NCI-H82 treated with DMSO at 0.1 percent for 48 hours (cell line): ENCODE measurements around the gene ICOSLG.
"Not testable (repeated sequence)": the region's sequence is repeated elsewhere in the genome, so short reads cannot be mapped to it uniquely, and the experiment has no call there.

ENCODE experiments used
- DNase-seq: peaks from one replicate; lab custom pipeline; 2025; ENCODE audit not compliant: unreplicated experiment; lab: John Stamatoyannopoulos, UW

The ICOSLG gene

DNA sequence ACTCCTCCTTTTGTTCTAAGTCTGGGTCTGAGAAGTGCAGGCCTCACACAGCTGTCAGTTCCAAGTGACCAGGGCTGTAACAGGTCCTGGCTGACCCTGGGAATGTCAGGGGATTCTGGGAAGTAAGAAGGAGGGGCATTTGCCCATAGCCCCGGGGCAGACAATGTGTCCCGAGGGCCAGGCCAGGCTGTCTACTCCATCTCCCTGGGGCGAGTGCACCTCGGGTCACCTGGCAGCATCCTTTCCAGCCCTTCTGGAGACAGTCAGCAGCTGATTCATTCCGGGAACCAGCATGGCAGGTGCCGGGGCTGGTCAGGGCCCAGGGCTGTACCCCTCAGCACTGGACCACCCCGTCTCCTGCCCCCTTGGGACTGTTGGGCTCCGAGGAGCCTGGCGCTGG, 13.1 kb downstream of the ICOSLG start:
- DNase-seq, result not testable (repeated sequence)

DNA sequence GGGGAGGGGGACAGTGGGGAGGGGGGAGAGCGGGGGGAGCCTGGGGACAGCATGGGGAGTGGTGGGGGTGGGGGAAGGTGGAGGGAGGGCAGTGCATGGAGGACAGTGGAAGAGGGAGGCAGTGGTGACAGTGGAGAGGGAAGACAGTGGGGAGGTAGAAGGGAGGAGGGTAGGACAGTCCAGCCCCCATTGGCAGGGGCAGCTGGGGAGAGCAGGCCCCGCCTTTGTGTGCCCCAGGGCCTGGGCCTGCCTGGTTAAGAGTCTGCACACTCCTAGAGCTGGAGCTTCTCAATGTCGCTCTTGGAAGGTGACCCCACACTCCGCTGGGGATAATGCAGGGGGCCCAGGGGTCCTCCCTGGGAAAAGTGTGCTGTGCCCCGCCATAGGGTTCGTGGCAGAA, 15.1 kb downstream of the ICOSLG start:
- not testable (repeated sequence) for DNase-seq

DNA sequence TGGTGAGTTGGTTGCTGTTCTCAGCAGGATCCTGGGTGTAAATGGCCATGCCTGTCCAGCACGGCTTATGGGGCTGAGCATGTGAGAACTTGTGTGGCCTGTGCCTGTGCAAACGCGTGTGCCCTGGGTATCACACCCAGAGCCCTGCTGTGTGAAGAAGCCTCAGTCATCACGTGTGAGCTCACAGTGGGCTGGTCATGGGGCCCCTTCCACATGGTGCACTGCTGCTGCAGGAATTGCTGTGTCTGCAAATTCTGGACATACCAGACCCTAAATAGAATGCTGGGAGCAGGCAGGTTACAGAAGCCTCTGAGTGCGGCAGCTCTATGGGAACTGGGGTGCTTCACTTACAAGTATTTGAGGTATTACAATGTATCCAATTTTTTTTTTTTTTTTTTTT, 17.4 kb downstream of the ICOSLG start:
- not testable (repeated sequence) for DNase-seq

DNA sequence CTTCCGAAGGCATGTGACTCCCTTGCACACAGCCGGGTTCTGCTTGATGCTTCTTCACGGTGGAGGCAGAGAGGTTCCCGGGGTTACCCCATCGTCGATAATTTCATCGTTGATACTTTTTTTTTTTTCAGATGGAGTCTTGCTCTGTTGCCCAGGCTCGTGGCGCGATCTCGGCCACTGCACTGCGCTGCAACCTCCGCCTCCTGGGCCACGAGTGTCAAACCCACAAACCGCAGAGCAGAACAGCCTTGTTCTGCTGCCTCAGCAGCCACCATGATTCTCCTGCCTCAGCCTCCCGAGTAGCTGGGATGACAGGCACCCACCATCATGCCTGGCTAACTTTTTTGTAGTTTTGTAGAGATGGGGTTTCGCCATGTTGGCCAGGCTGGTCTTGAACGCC, 20.1 kb downstream of the ICOSLG start:
- DNase-seq, result not testable (repeated sequence)

DNA sequence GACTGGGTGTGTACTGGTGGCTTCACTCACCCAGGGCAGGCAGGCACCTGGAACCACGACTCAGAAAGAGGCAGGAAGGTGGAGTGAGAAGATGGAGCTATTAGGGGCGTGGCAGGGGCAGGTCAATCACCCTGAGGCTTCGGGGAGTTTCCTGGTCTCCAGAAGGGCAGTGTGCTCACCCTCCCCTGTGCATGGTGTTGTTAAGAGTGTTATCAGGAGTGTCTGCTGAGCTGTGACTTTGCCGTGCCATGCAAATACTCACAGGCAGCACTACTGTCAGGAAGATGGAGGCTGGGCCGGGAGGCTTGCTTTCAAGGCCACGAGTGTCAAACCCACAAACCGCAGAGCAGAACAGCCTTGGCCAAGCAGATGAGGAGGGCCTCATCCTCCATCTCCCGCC, 22.3 kb downstream of the ICOSLG start:
- DNase-seq, result not testable (repeated sequence)

DNA sequence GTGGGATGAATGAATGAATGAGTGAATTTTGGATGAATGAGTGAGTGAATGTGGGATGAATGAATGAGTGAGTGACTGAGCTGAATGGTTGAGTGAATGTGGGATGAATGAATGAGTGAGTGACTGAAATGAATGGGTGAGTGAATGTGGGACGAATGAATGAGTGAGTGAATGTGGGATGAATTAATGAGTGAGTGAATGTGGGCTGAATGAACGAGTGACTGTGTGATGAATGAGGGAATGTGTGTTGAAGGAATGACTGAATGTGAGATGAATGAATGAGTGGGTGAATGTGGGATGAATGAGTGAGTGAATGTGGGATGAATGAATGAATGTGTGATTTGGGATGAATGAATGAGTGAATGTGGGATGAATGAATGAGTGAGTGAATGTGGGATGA, 28.8 kb downstream of the ICOSLG start:
- DNase-seq, result not testable (repeated sequence)

DNA sequence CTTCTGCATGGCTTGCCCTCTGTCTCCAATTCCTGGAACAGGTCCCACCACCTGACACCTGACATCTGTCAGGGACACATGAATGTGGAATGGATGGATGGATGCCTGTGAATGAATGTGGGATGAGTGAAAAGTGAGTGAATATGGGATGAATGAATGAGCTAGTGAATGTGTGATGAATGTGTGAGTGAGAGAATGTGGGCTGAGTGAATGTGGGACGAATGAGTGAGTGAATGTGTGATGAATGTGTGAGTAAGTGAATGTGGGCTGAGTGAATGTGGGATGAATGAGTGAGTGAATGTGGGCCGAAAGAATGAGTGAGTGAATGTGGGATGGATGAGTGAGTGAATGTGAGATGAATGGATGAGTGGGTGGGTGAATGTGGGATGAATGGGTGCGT, 29.2 kb downstream of the ICOSLG start:
- not testable (repeated sequence) for DNase-seq

DNA sequence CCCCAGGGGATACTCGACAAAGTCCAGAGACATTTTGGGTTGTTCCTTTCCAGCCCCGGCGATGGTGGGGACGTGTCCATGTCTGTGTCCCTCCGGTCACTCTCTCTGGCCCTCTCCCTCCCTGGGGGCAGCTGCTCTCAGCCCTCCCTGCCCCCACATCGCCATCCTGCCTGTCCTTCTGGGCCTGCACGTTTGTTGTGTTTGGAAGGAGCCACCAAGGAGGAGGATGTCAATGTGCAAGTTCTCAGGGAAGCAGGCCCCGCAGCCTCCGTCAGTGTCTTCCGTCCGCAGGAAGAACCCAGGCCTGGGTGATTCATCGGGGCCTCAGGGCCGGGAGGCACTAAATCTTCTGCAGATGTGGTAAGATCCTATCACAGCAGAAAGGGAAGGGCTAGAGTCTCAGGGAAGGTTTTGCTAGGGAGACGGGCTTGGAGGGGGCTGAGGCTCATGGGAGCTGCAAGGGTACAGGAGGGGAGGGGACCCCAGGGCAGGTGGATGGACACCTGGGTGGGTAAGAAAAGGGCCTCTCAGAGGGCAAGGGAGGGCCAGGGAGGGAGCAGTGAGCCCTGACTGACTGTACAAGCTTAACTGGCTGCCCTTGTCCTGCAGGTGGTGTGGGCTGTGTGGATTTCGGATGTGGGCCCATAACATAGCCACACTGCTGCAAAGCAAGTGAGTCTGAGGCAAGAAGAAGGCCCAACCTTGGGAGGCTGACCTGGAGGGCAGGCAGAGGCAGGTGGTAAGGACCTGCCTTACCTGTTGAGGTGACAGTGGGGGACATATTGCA, 32.7 kb downstream of the ICOSLG start:
- not testable (repeated sequence) for DNase-seq

DNA sequence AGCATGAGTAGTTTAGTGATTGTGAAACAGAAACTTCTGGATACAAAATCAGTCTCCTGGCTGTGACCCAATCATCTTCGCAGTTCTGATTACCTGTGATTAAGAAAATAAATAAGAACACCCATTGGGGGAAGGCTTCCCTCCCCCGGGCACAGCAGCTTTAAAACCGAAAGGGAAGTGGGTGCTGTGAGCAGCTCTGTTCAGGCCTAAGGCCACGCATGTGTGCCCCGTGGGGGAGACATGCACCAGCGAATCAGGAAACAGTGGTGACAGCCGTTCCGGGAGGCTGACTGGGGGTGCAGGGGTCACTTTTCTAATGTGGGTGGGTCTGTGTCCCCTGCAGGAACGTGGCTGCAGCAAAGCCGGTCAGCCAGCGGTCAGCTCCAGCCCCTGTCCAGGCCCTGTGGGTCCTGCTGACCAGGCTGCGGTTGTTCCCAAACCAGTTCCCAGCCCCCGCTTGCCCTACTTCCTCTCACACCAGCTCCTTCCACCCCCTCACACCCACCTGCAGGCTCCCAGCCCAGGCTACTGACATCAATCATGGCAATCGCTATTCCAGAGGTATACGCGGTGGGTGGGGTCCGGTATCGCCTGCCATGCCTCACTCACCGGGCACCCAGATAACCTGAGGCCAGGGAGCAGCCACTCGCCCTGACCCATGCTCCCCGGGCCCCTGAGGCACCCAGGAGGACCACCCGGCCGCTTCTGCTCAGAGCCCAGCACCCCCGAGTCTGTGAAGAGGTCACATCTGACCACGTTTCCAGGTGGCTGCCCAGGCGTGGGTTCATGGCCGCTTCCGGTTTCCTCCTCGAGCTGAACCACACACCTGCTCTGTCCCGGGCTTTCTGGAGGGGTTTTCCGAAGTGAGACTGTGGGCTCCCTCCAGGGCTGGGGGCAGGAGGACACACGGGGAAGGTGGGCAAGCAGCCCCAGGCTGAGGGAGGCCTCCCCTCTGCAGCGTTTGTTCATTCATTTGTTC, 33.8 kb downstream of the ICOSLG start:
- not testable (repeated sequence) for DNase-seq

DNA sequence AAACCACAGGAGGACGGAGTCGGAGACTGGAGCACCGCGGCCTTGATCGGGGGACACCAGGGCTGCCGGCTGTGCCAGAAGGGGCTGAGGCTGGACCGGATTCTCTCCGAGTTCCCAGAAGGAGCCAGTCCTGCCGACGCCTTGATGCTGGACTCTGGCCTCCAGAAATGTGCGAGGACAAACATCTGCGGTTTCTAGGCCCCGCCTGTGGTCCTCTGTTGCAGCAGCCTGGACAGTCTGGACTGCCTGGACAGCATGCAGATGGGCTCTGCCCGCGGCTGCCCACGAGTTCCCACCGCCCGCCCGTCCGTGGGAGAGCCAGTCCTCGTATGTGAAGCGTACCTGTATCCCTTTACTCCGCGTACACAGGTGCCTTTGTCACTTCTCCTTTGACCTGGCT, 34.6 kb downstream of the ICOSLG start:
- DNase-seq, result not testable (repeated sequence)

DNA sequence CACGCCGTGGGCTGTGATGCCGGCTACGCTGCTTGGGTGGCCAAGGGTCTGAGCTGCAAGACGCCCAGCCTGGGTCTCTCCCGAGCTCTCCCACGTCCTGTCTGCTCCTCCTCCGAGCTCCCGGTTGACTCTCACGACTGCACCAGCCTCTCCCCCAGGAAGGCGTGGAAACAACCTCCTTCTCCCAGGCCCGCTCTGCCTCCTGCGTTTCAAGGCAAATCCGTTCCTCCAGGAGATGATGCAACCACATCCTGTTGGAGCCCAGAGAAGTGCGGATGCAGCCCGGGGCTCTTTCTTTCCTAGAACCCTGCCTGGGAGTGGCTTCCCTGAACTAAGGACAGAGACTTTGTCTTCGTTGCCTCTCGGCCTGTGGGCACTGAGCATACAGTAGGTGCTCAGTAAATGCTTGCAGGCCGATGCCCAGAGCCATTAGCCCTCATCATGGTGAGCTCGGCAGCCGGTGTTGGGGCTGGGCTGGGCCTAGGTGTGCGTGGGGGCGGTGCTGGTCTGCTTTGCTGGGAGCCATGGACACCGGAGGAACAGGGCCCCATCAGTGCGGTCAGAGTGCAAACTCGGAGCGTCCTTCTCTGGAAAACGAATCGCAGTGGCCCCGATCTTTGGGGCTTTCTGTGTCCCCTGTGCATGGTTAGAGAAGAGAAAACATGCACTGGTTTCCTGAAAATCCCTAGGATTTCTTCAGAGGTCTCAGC, 38.0 kb downstream of the ICOSLG start:
- not testable (repeated sequence) for DNase-seq

DNA sequence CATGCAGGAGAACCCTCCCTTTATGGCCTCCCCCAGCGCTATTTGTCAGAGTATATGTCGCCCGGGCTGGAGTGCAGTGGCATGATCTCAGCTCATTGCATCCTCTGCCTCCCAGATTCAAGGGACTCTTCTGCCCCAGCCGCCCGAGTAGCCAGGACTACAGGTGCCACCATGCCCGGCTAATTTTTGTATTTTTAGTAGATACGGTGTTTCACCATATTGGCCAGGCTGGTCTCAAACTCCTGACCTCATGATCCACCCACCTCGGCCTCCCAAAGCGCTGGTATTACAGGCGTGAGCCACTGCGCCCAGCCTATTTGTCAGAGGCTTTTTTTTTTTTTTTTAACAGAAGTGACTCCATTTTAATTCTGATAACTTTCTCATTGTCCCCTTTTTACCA, 40.7 kb downstream of the ICOSLG start:
- DNase-seq, result not testable (repeated sequence)

DNA sequence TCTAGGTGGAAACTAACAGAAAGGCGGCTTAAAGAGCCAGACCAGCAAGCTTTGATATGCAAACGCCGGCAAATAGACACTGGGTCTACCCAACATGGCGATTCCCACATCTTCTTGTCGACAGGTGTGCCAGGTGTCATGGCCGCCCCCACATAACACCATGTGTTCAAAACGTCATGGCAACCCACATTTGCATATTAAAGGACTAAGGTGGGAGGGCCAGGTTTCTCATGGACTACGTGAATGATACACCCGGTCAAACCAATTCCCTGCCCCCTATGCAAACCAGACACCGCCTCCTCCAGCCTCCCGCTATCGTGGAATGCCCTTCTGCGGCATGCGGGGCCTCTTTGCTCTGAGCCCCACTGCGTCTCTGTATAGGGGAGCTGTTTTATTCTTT, 41.3 kb downstream of the ICOSLG start:
- DNase-seq, result no peak

DNA sequence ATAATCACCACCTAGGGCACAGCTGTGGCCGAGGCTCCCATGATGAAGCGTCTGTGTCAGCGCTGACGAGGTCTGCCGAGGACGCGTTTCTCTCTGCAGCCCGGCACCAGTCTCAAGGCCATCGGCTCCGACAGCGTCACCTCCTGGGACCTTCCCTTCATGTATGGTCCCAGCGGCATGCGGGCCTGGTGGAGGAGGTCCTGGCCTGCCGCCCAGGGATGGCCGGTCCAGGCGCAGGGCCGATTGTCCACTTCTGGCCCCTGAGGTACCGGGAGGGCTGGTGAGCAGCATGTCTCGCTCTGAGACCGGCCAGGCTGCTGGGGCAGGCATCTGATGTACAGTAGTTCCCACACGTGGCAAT, 43.6 kb downstream of the ICOSLG start:
- not testable (repeated sequence) for DNase-seq

DNA sequence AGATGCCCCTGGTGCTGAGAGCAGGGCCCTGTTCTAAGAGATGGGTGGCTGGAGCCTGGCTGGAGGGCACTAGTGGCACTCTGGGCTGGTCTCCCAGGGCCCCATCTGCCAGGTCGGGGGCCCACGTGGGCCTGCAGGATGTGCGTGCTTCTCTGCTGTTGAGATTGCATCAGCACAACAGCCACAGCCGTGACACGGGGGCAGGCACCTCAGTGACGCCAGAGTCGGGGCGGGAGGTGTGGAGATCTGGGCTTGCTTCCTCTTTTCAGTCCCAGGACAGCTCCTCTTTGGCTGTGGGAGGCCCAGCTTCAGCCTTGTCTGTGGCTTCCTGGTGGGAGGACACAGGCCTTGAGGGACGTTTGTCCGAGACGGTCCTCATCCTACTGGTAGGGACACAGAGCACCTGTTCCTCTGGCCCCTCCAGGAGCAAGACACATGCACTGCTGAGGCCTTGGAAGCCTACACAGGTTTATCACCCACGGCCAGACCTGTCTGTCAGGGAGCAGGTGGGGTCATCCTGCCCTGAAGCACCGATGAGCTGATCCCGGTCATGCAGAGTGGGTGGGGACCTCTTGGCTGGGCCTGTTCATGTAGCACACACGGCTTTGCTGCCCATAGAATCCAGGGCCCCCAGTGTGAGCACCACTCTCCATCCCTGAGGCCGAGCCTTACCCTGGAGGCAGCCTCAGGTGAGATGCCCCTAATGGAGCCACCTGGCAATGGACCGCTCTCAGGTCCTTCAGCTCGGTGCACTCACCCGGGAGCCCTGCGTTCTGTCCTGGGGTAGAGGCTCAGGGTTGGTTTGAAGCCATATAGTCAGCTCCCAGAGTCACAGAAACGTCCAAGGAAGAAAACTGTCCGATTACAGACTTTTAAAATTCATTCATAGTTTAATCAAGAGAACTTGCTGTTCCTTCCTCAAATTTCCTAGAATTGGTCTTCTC, 44.3 kb downstream of the ICOSLG start:
- not testable (repeated sequence) for DNase-seq

DNA sequence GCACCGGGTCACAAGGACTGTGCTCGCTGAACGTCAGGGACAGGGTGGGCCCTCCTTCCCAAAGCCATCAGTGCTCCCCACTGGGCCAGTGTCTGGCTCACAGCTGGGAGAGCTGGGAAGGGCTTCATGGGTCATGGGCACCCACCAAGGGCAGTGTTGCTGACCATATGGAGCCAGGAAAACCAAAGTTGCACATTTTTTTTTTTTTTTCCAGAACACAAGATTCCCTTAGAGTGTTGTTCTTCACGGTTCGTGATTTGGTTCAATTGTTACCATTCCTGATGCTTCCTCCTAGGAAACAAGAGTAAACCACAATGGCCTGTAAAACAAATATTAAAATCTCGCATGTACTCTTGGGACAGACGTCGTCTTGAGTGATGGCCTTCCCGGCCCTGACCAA, 45.9 kb downstream of the ICOSLG start:
- DNase-seq, result not testable (repeated sequence)

DNA sequence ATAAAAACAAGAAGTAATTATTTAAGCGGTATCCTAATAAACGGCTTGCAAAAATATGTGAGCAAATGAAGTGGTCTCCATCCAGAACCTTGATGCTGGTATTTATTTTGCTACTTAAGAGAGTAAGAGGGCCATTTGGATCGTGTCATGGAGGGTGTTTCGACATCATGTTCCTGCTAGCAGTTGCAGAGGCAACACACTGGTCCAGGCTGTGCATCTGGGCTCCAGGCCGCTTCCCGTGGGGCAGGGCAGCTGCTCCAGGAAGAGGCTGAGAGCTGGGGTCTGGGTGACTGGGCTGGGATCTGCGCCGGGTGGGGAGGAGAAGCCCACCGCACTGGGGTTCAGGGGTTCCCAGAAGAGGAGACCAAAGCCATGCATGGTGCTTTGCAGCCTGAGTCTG, 46.3 kb downstream of the ICOSLG start:
- not testable (repeated sequence) for DNase-seq

DNA sequence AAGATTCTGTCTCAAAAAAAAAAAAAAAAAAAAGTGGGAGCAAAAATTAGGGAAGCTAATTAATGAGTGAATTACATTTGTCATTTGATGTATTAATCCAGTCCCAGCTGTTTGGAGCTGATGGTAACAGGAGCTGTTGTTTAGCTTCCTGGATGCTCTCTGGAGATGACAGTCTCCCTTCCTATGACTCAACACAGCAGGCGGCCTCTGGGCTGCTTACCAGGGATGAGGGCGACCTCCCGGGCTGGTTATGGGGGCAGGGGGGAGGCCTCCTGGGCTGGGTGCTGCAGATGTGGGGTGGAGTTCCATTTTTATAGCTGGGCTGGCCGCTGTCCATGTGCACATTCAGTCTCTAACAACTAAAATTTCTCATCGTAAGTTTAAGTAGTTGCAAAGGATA, 47.6 kb downstream of the ICOSLG start:
- not testable (repeated sequence) for DNase-seq

DNA sequence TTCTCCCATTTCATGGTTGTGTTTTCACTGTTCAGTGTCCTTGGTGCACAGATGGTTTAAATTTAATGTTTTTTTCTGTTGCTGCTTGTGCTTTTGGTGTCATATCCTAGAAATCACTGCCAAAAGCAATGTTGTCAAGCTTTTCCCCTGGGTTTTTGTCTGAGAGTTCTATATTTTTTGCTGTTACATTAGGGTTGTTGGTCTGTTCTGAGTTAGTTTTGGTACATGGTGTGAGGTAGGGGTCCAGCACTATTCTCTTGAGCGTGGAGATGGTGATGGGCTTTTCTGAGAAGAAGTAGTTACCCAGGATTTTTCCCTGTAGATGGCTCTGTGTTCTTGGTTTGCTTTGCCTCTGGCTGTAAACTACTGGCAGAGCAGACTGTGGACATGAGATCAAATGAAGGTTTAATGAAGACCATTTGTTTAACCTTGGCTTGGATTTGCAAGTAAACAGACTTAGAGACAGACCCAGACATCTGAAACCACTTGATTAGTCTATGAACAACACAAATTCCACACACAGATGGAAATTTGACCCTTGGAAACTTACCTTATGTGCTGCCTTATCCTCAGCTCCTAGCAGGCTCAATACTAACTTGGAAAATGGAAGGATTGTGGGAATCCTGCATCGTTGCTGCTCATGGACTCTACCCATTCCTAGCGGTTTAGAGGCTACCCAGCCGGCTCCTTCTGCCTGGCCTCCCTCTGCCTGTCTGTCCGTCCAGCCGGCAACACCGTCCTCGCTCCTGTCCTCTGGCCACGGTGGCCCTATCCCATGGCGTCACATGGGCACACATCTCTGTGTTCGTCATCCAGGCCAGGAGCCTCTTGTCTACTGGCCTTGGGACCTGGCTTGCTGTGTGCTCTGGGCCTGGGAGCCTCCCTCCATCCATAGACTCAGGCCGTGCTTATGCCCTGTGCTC, 50.1 kb downstream of the ICOSLG start:
- DNase-seq, result not testable (repeated sequence)
